K562 (cell line): ENCODE measurements around the gene SP140L. TPM values are rescaled to one million over a fixed set of nuclear protein-coding genes. Genes with fewer than 3 reads are reported as not detected.

Experiments used
- GTF3C2 ChIP-seq: IDR thresholded peaks from 3 replicates; pipeline ENCODE4 v1.6.1; 2011; ENCODE audit warnings: borderline replicate concordance, mild to moderate bottlenecking, moderate library complexity; ENCODE audit not compliant: insufficient read length; ENCODE audit errors: extremely low read depth
- LARP7 ChIP-seq: fragments of 450-650 bp; IDR thresholded peaks from 2 replicates; pipeline ENCODE4 v1.6.1; 2016
- MBD2 ChIP-seq: sonication (generic); IDR thresholded peaks from 2 replicates; pipeline ENCODE4 v1.6.1; 2016; ENCODE audit warnings: low read depth, borderline replicate concordance
- RBM17 ChIP-seq: fragments of 200-400 bp; formaldehyde crosslinking; IDR thresholded peaks from 2 replicates; pipeline ENCODE4 v1.6.1; 2017; ENCODE audit warnings: low read depth, mild to moderate bottlenecking, low read length, borderline replicate concordance
- RNF2 ChIP-seq: sonication (generic); IDR thresholded peaks from 2 replicates; pipeline ENCODE4 v1.6.1; 2016
- TAF1 ChIP-seq: IDR thresholded peaks from 2 replicates; pipeline ENCODE4 v1.6.1; 2011; ENCODE audit warnings: mild to moderate bottlenecking, low read length, moderate library complexity; ENCODE audit not compliant: insufficient read depth, control insufficient read depth, severe bottlenecking; ENCODE audit errors: extremely low read depth
- ZNF277 ChIP-seq: fragments of 250-450 bp; sonication (Bioruptor Pico); IDR thresholded peaks from 2 replicates; pipeline ENCODE4 v1.8.0; 2022; ENCODE audit warnings: inconsistent platforms, mild to moderate bottlenecking, moderate library complexity, borderline replicate concordance
- polyA plus RNA-seq, 8 experiments: library from polyadenylated mRNA; depleted of rRNA in 4 of 8; stranded (reverse) in 5 of 8; unstranded in 3 of 8; fragments of >200 nt; fragmentation: Nextera tagmentation in 2 of 8; fragmentation: Illumina TruSeq in 1 of 8; extraction: Ambion mirVana in 2 of 8; extraction: Trizol in 1 of 8; gene quantifications; 2 replicates each; pipeline versions ENCODE4 v1.2.1 to v1.2.3, GENCODE V29; 2011 to 2014; ENCODE audit warnings: inconsistent platforms in 1 of 8, missing spikeins in 1 of 8
- total RNA-seq, 7 experiments: library from RNA; depleted of rRNA in 6 of 7; stranded (reverse); fragments of >200 nt in 6 of 7; fragmentation: Illumina TruSeq in 2 of 7; extraction: Trizol in 2 of 7; gene quantifications; 2 replicates each; pipeline versions ENCODE4 v1.2.1 to v1.2.3, GENCODE V29; 2011 to 2021; ENCODE audit warnings: low replicate concordance in 1 of 7

Gene SP140L
- total and polyA plus RNA-seq, 9 of the 15 experiments (the other 6 are each of a cell fraction or from before 2014, with no cell fraction given): 4.0 to 15.5 (median 11.3) TPM

GRCh38 chr2:230430957-230431910, 104.2 kb downstream of the SP140L start (continued):
- TF ChIP-seq GTF3C2 (no peak), RBM17 (no peak), MBD2 (no peak), LARP7 (no peak), ZNF277 (CRISPR knock-in tag) (no peak), RNF2 (no peak), TAF1 (no peak)
